ENCODE measurements around the gene CSNK1G2.

The CSNK1G2 gene

DNA sequence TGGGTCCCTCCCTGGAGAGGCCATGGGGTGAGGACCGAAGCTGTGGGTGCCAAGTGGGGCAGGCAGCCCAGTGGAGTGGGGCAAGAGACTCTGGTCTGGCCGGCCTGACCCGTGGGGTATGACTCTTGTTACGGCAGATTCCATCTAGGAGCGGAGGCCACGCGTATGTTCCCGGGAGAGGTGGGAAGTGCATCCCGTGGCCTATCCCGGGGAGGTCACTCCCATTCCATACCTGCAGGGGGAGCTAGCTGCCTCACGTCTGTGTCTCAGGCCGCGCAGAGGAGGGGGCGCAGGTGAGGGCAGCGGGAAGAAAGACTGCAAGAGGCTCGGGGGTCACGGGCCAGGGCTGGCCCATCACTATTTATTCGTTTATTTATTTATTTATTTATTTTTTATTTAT lies 4.9 kb downstream of the CSNK1G2 start:
- peak; percentile 75 for DNase-seq

DNA sequence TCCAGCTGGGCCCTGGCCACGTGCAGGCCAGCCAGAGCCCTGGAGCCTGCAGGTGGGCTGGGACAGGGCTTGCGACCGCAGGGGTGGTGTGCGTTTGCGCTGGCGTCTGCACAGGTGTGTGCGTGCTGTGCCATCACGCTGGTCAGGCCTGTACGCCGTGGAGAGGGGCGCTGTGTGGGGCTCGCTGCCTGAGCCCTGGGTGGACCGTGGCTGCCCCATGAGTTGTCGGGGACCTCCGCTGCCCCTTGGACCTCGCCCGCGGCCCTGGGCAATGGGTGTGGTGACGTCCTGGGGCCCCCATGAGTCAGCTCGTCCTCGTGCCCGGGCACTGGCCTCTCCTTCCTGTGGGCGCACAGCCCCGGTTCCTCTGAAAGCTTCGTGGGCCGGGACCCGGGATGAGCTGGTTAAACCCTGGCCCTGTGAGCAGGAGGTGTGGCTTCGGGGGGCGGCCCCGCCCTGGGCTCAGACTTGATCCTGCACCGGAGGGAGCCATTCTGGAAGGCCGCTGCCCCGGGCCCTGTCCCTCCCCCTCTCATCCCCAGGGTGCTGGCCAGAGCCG lies 6.8 kb downstream of the CSNK1G2 start:
- DNase-seq: no peak

DNA sequence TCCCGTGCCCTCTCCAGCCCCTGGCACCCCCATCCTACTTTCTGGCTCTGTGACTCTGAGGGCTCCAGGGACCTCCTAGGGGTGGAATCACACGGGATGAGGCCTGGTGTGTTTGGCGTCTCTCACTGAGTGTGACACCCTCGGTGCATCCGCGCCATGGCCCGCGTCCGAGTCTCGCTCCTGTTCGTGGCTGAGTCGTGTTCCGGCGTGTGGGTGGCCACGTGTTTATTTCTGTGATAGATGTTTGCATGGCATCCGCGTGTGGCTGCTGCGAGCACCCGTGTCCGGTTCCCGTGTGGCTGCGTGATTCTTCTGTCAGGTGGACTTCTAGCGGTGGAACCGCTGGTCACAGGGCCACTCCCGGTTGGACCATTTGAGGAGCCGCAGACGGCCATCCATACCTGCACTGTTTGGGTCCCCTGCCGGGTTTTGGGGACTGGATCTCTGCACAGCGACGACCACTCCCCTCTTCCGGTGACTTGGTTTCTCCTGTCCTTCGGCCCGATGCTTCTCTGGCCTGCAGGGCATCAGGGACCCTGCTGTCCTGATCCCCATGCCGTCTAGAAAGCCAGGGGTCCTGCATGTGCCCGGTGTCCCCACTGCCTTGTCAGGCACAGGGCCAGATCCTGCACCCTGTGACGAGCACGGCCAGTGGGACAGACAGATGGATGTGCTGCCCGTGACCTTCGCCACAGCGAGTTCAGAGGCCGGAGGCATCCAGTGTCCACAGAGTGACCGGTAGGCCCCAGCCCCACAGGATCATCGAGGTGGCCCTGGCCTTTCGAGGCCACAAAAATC lies 8.5 kb downstream of the CSNK1G2 start:
- no peak for DNase-seq

DNA sequence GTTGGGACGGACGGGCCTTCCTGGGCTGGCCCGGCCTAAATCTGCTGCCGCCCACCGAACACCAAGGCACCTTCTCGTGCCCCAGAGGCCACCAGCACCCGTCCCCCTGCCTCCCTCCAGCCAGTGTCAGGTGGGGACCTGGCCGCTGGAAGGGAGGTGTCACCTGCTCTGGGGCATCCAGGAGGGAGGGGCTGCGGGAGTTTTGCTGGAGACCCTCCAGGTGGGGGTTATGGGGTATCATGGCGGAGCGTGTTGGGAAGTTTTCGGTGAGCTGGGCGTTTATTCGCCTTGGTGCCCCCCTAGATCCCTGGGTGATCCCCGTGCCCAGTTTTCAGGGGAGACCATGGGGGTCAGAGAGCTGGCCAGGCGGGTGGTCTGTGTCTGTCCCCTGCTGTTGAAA lies 9.7 kb downstream of the CSNK1G2 start:
- no peak for DNase-seq

GRCh38 chr19:1952635-1953034 lies 11.7 kb downstream of the CSNK1G2 start:
- no peak for DNase-seq

DNA sequence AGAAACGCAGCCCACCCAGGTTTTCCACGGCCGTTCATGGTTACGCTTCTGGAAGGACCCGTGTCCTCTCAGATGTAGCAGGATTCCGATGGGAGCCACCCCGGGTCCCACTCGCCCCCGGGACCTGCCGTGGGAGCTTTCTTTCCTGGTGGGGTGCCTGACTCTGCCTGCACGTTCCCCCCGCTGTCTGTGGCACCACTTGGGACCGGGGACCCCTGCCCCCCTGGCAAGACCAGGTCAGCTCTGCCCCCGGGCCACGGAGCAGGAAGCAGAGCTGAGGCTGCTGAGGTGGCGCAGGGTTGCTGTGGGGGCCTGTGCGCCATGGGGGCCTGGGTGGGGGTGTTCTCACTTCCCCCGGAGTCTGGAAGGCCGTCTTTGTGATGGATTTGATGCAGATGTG lies 12.1 kb downstream of the CSNK1G2 start:
- DNase-seq: no peak

DNA sequence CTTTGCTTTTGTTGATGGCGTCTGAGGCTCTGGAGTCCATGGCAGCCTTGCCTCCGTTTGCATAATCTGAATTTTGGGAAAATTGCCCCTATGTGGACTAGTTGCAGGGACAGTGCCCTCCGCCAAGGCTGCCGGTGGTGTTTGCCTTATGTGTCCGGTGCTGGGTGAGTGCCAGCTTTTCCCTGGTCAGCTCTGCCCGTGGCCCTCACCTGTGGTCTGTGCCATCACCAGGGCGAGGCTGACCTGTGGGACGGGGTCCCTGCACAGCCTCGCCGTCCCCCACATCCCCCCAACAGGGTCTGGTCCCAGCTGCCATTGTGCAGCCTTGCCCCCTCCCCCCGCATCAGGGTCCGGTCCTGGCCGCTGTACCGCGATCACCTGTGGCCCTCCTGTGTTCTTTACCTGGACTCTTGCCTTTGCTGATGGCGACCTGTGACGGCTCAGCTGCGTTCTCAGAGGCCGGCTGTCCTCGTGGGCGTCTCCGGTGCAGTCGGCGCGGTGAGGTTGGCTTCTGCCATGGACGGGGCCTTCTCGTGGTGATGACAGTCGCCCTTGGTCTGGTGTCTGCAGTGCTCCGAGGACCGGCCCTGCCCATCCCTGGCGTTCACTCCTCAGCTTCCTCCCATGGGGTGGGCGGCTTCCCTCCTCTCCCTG lies 12.6 kb downstream of the CSNK1G2 start:
- no peak for DNase-seq

DNA sequence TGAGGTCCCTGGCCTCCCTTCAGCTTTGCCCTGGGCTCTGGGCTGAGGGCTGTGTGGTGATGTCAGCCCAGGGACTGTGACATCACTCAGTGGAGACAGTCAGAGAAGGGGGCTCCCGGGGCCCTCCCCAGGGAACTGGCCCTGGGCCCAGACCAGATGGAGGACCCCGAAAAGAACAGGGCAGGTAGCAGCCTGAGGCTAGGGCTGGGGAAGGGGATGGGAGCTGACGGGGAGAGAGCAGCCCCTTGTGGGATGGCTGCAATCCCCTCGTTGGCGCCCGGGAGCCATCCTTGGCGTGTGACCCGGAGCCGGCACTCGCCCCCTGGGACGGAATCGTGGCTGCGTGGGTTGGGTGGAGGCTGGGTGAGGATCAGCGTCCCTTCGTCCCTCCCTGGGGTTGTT lies 13.6 kb downstream of the CSNK1G2 start:
- no peak for DNase-seq

- no peak for DNase-seq
These were observed 14.5 kb downstream of the CSNK1G2 start for GRCh38 chr19:1955171-1956121.

GRCh38 chr19:1956122-1956494 lies 15.1 kb downstream of the CSNK1G2 start:
- no peak for DNase-seq

DNA sequence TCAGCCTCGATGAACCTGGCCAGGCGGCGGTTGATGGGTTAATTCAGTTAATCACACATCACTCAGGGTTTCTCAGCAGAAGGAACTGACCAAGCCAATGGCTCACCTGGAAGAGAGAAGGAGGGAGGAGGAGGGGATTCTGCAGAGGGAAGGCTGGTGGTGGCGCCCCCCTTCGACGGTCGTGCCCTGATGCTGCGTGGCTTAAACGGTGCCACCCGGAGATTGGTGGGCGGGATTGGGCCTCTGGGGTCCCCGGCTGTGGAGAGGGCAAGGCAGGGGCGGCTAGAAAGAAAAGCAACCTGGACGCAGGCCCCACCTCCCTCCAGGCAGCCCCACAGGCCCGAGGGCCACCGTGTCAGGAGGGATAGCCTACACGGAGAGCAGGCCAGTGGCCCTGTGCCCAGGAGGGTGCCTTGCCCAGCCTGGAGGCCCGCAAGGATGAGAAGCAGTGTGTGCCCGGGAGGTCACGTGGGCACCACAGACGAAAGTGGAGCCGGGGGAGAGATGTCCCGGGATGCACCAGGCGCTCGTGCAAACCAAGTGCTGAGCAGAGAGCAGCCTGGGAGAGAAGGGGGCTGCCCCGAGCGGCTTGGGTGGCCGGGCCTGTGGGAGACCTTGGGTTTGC lies 16.0 kb downstream of the CSNK1G2 start:
- DNase-seq: no peak

GRCh38 chr19:1957562-1958248 lies 16.7 kb downstream of the CSNK1G2 start:
- DNase-seq: no peak

GRCh38 chr19:1959928-1960589 lies 19.1 kb downstream of the CSNK1G2 start:
- DNase-seq: no peak

- no peak for DNase-seq
These were observed 20.3 kb downstream of the CSNK1G2 start for GRCh38 chr19:1961000-1961883.

- DNase-seq: no peak
These were observed 21.7 kb downstream of the CSNK1G2 start for GRCh38 chr19:1962674-1963073.

- DNase-seq: no peak
These were observed 26.2 kb downstream of the CSNK1G2 start for GRCh38 chr19:1967087-1967608.

DNA sequence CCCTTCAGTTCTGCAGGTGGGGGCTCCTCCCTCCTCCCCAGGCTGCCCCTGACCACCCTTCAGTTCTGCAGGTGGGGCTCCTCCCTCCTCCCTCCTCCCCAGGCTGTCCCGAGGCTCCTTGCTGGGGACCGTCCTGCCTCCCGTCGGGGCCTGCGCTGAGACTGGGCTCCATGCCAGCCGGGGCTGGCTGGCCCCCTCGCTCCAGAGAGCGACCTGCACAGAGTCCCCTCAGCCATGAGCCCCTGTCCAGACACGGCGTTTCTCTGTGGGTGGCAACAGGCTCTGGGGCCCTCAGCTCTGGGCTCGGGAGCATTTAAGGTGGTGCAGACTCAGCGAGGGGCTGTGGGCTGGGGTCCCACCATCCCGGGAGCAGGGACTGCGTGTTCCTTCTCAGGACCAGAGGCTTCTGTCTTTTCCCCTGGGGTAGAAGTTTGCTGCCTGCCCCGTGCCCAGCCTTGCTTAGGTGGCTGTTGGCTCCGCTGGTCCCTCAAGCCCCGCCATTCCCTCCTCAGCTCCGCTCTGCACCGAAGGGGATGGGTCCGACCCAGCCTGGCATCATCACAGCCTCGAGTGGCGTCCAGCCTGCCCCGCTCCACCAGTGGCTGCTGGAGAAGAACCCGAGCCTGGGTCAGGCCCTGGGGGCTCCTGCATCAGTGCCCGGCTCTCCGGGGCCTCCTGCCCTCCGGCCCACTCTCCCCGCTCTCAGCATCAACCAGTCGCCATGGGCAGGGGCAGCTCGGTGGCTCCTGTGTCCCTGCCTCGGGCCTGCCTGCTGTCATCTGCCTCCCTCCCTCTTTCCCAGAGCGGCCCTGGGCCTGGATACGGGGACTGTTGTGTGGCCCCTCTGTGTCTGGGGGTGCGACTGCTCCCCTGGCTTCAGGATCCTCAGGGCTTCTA lies 27.6 kb downstream of the CSNK1G2 start:
- no peak for DNase-seq

- no peak for DNase-seq
These were observed 28.4 kb downstream of the CSNK1G2 start for GRCh38 chr19:1969176-1970002.

Measured in NCI-H69 (cell line).